Measurements from ENCODE around the gene ZNF219. TPM values are rescaled to one million over a fixed set of nuclear protein-coding genes. Genes with fewer than 3 reads are reported as not detected.

ZNF219 gene
- polyA plus RNA-seq, 3 donors, result 0.49 to 7.2 (median 0.68) TPM

DNA sequence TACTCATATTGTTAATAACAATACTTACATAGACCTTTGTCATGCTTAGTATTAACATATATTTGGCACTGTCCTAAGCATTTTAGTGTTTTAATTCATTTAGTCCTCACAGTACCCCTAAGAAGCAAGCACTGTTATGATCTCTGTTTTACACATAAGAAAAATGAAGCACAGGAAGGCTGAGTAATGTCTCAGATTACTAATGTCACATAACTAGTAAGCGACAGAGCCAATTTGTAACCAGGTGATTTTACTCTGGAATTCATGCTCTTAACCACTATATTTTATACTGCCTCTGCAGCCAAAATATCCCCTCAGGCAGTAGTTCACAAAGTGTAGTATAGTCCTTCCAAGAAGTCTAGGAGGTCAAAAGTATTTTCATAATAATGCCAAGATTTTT lies 22.7 kb upstream of the ZNF219 start:
- H3K4me1 Mint-ChIP-seq, result peaks cover 18% of the 10 kb centered on the region
- Histone ChIP-seq H3K4me1 (ENCODE audit: control insufficient read depth in 1 of 2, insufficient read depth in 2 of 2, low read length in 2 of 2) (peaks cover 18 to 20% of the 10 kb centered on the region in 2 donors), H3K79me2 (ENCODE audit: insufficient read depth, low read length) (no peaks in the 10 kb centered on the region), H3K27ac (ENCODE audit: low read depth in 1 of 2, low read length in 2 of 2) (peak overlapping the region in 1 of 2 donors; percentile 44), H2AFZ (ENCODE audit: insufficient read depth, low read depth, low read length, poor library complexity, severe bottlenecking) (peak overlapping the region; percentile 55), H3K27me3 (ENCODE audit: control insufficient read depth in 2 of 2, insufficient read depth in 2 of 2, low read length in 2 of 2) (no peaks in the 10 kb centered on the region), H4K20me1 (ENCODE audit: insufficient read depth, low read length) (no peaks in the 10 kb centered on the region), H3K4me3 (replicated peaks in 1 of 3; ENCODE audit: low read depth in 2 of 3, low read length in 3 of 3) (no peak overlapping the region), H3K9ac (ENCODE audit: insufficient read depth, low read length, poor library complexity, severe bottlenecking) (no peak overlapping the region), H3K36me3 (replicated peaks in 1 of 2; ENCODE audit: control insufficient read depth in 1 of 2, insufficient read depth in 2 of 2, low read length in 2 of 2) (no peaks in the 10 kb centered on the region), H3K9me3 (replicated peaks in 1 of 2; ENCODE audit: control insufficient read depth in 1 of 2, insufficient read depth in 1 of 2, low read length in 2 of 2) (no peaks in the 10 kb centered on the region), H3K4me2 (replicated peaks; ENCODE audit: extremely low read depth, low read length, poor library complexity, severe bottlenecking) (peak overlapping the region; percentile 39)
- H3K36me3 Mint-ChIP-seq, result no peaks in the 10 kb centered on the region
- no peak overlapping the region for H3K27ac Mint-ChIP-seq
- peaks cover 0 to 9% (median 3%) of the 10 kb centered on the region in 7 donors for H3K9me3 Mint-ChIP-seq
- DNase-seq, result no peak
- WGBS (ENCODE audit: insufficient coverage), result no CpG with 5 or more reads among the region's 1 CpG
- peaks cover 0 to 2% (median 0%) of the 10 kb centered on the region in 3 donors for H3K27me3 Mint-ChIP-seq (ENCODE audit: low read depth in 3 of 3)
- TF ChIP-seq, protein P1, sequence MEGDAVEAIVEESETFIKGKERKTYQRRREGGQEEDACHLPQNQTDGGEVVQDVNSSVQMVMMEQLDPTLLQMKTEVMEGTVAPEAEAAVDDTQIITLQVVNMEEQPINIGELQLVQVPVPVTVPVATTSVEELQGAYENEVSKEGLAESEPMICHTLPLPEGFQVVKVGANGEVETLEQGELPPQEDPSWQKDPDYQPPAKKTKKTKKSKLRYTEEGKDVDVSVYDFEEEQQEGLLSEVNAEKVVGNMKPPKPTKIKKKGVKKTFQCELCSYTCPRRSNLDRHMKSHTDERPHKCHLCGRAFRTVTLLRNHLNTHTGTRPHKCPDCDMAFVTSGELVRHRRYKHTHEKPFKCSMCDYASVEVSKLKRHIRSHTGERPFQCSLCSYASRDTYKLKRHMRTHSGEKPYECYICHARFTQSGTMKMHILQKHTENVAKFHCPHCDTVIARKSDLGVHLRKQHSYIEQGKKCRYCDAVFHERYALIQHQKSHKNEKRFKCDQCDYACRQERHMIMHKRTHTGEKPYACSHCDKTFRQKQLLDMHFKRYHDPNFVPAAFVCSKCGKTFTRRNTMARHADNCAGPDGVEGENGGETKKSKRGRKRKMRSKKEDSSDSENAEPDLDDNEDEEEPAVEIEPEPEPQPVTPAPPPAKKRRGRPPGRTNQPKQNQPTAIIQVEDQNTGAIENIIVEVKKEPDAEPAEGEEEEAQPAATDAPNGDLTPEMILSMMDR (IDR thresholded peaks at IDR 0.05), result no peak
- no peak overlapping the region for H3K4me3 Mint-ChIP-seq
- intact Hi-C loops (cut with micrococcal nuclease), result no loop called here

DNA sequence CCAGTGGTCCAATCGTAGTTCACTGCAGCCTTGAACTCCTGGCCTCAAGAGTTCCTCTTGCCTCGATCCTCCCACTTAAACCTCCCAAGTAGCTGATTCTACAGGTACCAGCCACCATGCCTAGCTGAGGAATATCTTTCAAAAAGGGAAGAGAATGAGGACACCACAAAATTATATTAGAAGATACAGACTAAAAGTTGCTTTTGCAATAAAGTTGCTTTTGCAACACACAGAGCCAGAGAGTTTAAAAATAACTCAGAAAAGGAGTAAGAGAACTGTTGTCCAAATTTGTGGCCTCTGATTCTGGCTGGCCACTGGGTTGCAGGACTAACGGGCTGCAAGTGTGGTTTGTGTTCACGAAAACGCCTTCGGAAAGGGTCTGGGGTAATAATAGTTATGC lies 22.2 kb upstream of the ZNF219 start:
- H3K4me3 ChIP-seq (replicated peaks in 1 of 3; ENCODE audit: low read depth in 2 of 3, low read length in 3 of 3), result no peak overlapping the region
- no peak overlapping the region for H3K4me3 Mint-ChIP-seq
- peaks cover 0 to 2% (median 0%) of the 10 kb centered on the region in 3 donors for H3K27me3 Mint-ChIP-seq (ENCODE audit: low read depth in 3 of 3)
- intact Hi-C loops (cut with micrococcal nuclease), result no loop called here
- no peaks in the 10 kb centered on the region for H3K79me2 ChIP-seq (ENCODE audit: insufficient read depth, low read length)
- H3K4me2 ChIP-seq (replicated peaks; ENCODE audit: extremely low read depth, low read length, poor library complexity, severe bottlenecking), result peak overlapping the region; percentile 39
- no peak for DNase-seq
- H3K9ac ChIP-seq (ENCODE audit: insufficient read depth, low read length, poor library complexity, severe bottlenecking), result no peak overlapping the region
- H3K9me3 Mint-ChIP-seq, result peaks cover 0 to 9% (median 3%) of the 10 kb centered on the region in 7 donors
- no CpG with 5 or more reads among the region's 6 CpGs for WGBS (ENCODE audit: insufficient coverage)
- H3K27me3 ChIP-seq (ENCODE audit: control insufficient read depth in 2 of 2, insufficient read depth in 2 of 2, low read length in 2 of 2), result no peaks in the 10 kb centered on the region
- H3K27ac ChIP-seq (ENCODE audit: low read depth in 1 of 2, low read length in 2 of 2), result peak overlapping the region; percentile 28 to 44
- peaks cover 18 to 20% of the 10 kb centered on the region in 2 donors for H3K4me1 ChIP-seq (ENCODE audit: control insufficient read depth in 1 of 2, insufficient read depth in 2 of 2, low read length in 2 of 2)
- H3K36me3 Mint-ChIP-seq, result no peaks in the 10 kb centered on the region
- H3K36me3 ChIP-seq (replicated peaks in 1 of 2; ENCODE audit: control insufficient read depth in 1 of 2, insufficient read depth in 2 of 2, low read length in 2 of 2), result no peaks in the 10 kb centered on the region
- peaks cover 18% of the 10 kb centered on the region for H3K4me1 Mint-ChIP-seq
- TF ChIP-seq, protein P1 (IDR thresholded peaks at IDR 0.05), result no peak
- no peaks in the 10 kb centered on the region for H4K20me1 ChIP-seq (ENCODE audit: insufficient read depth, low read length)
- no peaks in the 10 kb centered on the region for H3K9me3 ChIP-seq (replicated peaks in 1 of 2; ENCODE audit: control insufficient read depth in 1 of 2, insufficient read depth in 1 of 2, low read length in 2 of 2)
- H3K27ac Mint-ChIP-seq, result peak overlapping the region in 6 of 7 donors; percentile 22 to 85 (median 61)
- peak overlapping the region; percentile 55 for H2AFZ ChIP-seq (ENCODE audit: insufficient read depth, low read depth, low read length, poor library complexity, severe bottlenecking)
